ENCODE measurements around the gene HOTAIR.

HOTAIR gene

GRCh38 chr12:53948650-53949593 is 25.8 kb downstream of the HOTAIR start:
- H3K4me3 ChIP-seq (ENCODE audit: low read length) = no peak overlapping the region
- peaks cover 99% of the 10 kb centered on the region for H3K27me3 ChIP-seq (ENCODE audit: insufficient read depth, low read length)
- peaks cover 6% of the 10 kb centered on the region for H3K9me3 ChIP-seq (ENCODE audit: low read length)
- H3K4me1 ChIP-seq (ENCODE audit: insufficient read depth, low read length) = no peaks in the 10 kb centered on the region
- H2AFZ ChIP-seq (ENCODE audit: low read depth, low read length) = no peak overlapping the region
- H3K36me3 ChIP-seq (ENCODE audit: insufficient read depth, low read length) = no peaks in the 10 kb centered on the region

- Histone ChIP-seq H3K27me3 (ENCODE audit: insufficient read depth, low read length) (peaks cover 99% of the 10 kb centered on the region), H3K4me3 (ENCODE audit: low read length) (no peak overlapping the region), H2AFZ (ENCODE audit: low read depth, low read length) (no peak overlapping the region), H3K36me3 (ENCODE audit: insufficient read depth, low read length) (no peaks in the 10 kb centered on the region), H3K9me3 (ENCODE audit: low read length) (peaks cover 6% of the 10 kb centered on the region), H3K4me1 (ENCODE audit: insufficient read depth, low read length) (no peaks in the 10 kb centered on the region)
Observed at GRCh38 chr12:53947743-53948142, 27.0 kb downstream of the HOTAIR start.

- no peaks in the 10 kb centered on the region for H3K36me3 ChIP-seq (ENCODE audit: insufficient read depth, low read length)
- no peak overlapping the region for H2AFZ ChIP-seq (ENCODE audit: low read depth, low read length)
- H3K27me3 ChIP-seq (ENCODE audit: insufficient read depth, low read length) = peaks cover 94% of the 10 kb centered on the region
Observed at GRCh38 chr12:53944907-53945847, 29.6 kb downstream of the HOTAIR start.

GRCh38 chr12:53944209-53944608 is 30.5 kb downstream of the HOTAIR start:
- no peak overlapping the region for H2AFZ ChIP-seq (ENCODE audit: low read depth, low read length)
- H3K36me3 ChIP-seq (ENCODE audit: insufficient read depth, low read length) = no peaks in the 10 kb centered on the region
- H3K27me3 ChIP-seq (ENCODE audit: insufficient read depth, low read length) = peaks cover 94% of the 10 kb centered on the region
- no peak overlapping the region for H3K4me3 ChIP-seq (ENCODE audit: low read length)
- peaks cover 4% of the 10 kb centered on the region for H3K9me3 ChIP-seq (ENCODE audit: low read length)
- H3K4me1 ChIP-seq (ENCODE audit: insufficient read depth, low read length) = no peaks in the 10 kb centered on the region

More at GRCh38 chr12:53944907-53945847, 29.6 kb downstream of the HOTAIR start:
- no peaks in the 10 kb centered on the region for H3K4me1 ChIP-seq (ENCODE audit: insufficient read depth, low read length)
- H3K4me3 ChIP-seq (ENCODE audit: low read length) = no peak overlapping the region
- peaks cover 4% of the 10 kb centered on the region for H3K9me3 ChIP-seq (ENCODE audit: low read length)

GRCh38 chr12:53942467-53942997 is 32.2 kb downstream of the HOTAIR start:
- H2AFZ ChIP-seq (ENCODE audit: low read depth, low read length) = no peak overlapping the region
- H3K27me3 ChIP-seq (ENCODE audit: insufficient read depth, low read length) = peaks cover 93% of the 10 kb centered on the region

GRCh38 chr12:53941750-53942149 is 33.0 kb downstream of the HOTAIR start:
- no peak overlapping the region for H2AFZ ChIP-seq (ENCODE audit: low read depth, low read length)
- H3K27me3 ChIP-seq (ENCODE audit: insufficient read depth, low read length) = peaks cover 94% of the 10 kb centered on the region
- peaks cover 6% of the 10 kb centered on the region for H3K9me3 ChIP-seq (ENCODE audit: low read length)
- H3K4me3 ChIP-seq (ENCODE audit: low read length) = no peak overlapping the region
- no peaks in the 10 kb centered on the region for H3K36me3 ChIP-seq (ENCODE audit: insufficient read depth, low read length)
- no peaks in the 10 kb centered on the region for H3K4me1 ChIP-seq (ENCODE audit: insufficient read depth, low read length)

More at GRCh38 chr12:53942467-53942997, 32.2 kb downstream of the HOTAIR start:
- no peaks in the 10 kb centered on the region for H3K4me1 ChIP-seq (ENCODE audit: insufficient read depth, low read length)
- no peak overlapping the region for H3K4me3 ChIP-seq (ENCODE audit: low read length)
- peaks cover 4% of the 10 kb centered on the region for H3K9me3 ChIP-seq (ENCODE audit: low read length)
- no peaks in the 10 kb centered on the region for H3K36me3 ChIP-seq (ENCODE audit: insufficient read depth, low read length)

- H3K4me3 ChIP-seq (ENCODE audit: low read length) = no peak overlapping the region
- H3K36me3 ChIP-seq (ENCODE audit: insufficient read depth, low read length) = no peaks in the 10 kb centered on the region
- no peaks in the 10 kb centered on the region for H3K4me1 ChIP-seq (ENCODE audit: insufficient read depth, low read length)
- H2AFZ ChIP-seq (ENCODE audit: low read depth, low read length) = no peak overlapping the region
- peaks cover 6% of the 10 kb centered on the region for H3K9me3 ChIP-seq (ENCODE audit: low read length)
- H3K27me3 ChIP-seq (ENCODE audit: insufficient read depth, low read length) = peaks cover 94% of the 10 kb centered on the region
Observed at GRCh38 chr12:53941187-53941586, 33.6 kb downstream of the HOTAIR start.

GRCh38 chr12:53940443-53941014 is 34.2 kb downstream of the HOTAIR start:
- Histone ChIP-seq H3K4me3 (ENCODE audit: low read length) (no peak overlapping the region), H2AFZ (ENCODE audit: low read depth, low read length) (no peak overlapping the region), H3K4me1 (ENCODE audit: insufficient read depth, low read length) (peaks cover 2% of the 10 kb centered on the region), H3K36me3 (ENCODE audit: insufficient read depth, low read length) (no peaks in the 10 kb centered on the region), H3K27me3 (ENCODE audit: insufficient read depth, low read length) (peaks cover 94% of the 10 kb centered on the region), H3K9me3 (ENCODE audit: low read length) (peaks cover 6% of the 10 kb centered on the region)

GRCh38 chr12:53939141-53940108 is 35.3 kb downstream of the HOTAIR start:
- no peak overlapping the region for H3K4me3 ChIP-seq (ENCODE audit: low read length)
- no peaks in the 10 kb centered on the region for H3K36me3 ChIP-seq (ENCODE audit: insufficient read depth, low read length)
- H3K27me3 ChIP-seq (ENCODE audit: insufficient read depth, low read length) = peaks cover 94% of the 10 kb centered on the region
- H2AFZ ChIP-seq (ENCODE audit: low read depth, low read length) = no peak overlapping the region
- H3K9me3 ChIP-seq (ENCODE audit: low read length) = peaks cover 6% of the 10 kb centered on the region
- peaks cover 3% of the 10 kb centered on the region for H3K4me1 ChIP-seq (ENCODE audit: insufficient read depth, low read length)

GRCh38 chr12:53938326-53939140 is 36.2 kb downstream of the HOTAIR start, which contains the start of gene HOXC13:
HOXC13 (plus strand) TSS chr12:53938831; CDS start chr12:53938907, 76 bp downstream.
- Histone ChIP-seq H3K36me3 (ENCODE audit: insufficient read depth, low read length) (no peaks in the 10 kb centered on the region), H3K4me3 (ENCODE audit: low read length) (no peak within 1 kb of the TSS), H3K4me1 (ENCODE audit: insufficient read depth, low read length) (peaks cover 3% of the 10 kb centered on the region), H3K9me3 (ENCODE audit: low read length) (peaks cover 2% of the 10 kb centered on the region), H2AFZ (ENCODE audit: low read depth, low read length) (no peak within 1 kb of the TSS), H3K27me3 (ENCODE audit: insufficient read depth, low read length) (peaks cover 94% of the 10 kb centered on the region)
